WTC11 (cell line): ENCODE results near the gene SRPK3. TPM values are rescaled to one million over a fixed set of nuclear protein-coding genes. Genes with fewer than 3 reads are reported as not detected.

Experiments
- ATAC-seq: fragments of 200-7000 bp; cut with Tn5 transposase; 2 replicates; pipeline ENCODE4 v1.10.0; 2021; ENCODE audit warnings: mild to moderate bottlenecking, moderate library complexity
- CTCF ChIA-PET: fragments of 300-600 bp; sonication (Branson Sonifier 250); formaldehyde crosslinking; loops from one replicate; lab custom pipeline; 2021; ENCODE audit warnings: antibody characterized with exemption; lab: Charles Lee
- POLR2A ChIA-PET: fragments of 350-600 bp; sonication (Branson Sonifier 250); formaldehyde crosslinking; loops from one replicate; lab custom pipeline; 2021; ENCODE audit warnings: antibody characterized with exemption; lab: Charles Lee
- DNase-seq: peaks from one replicate; pipeline ENCODE4 v3.0.0; 2021; ENCODE audit warnings: low spot score
- H3K27ac Mint-ChIP-seq: 2 replicates; pipeline ENCODE4 v1.8.0; 2021; ENCODE audit warnings: mixed read lengths
- H3K27me3 Mint-ChIP-seq: 2 replicates; pipeline ENCODE4 v1.8.0; 2021; ENCODE audit warnings: low read depth, mild to moderate bottlenecking, moderate library complexity, mixed read lengths
- H3K36me3 Mint-ChIP-seq: 2 replicates; pipeline ENCODE4 v1.8.0; 2021; ENCODE audit warnings: mixed read lengths
- H3K4me1 Mint-ChIP-seq: 2 replicates; pipeline ENCODE4 v1.8.0; 2022; ENCODE audit warnings: mixed read lengths
- H3K4me3 Mint-ChIP-seq: 2 replicates; pipeline ENCODE4 v1.8.0; 2021; ENCODE audit warnings: mild to moderate bottlenecking, moderate library complexity, mixed read lengths
- H3K9me3 Mint-ChIP-seq: 2 replicates; pipeline ENCODE4 v1.8.0; 2021; ENCODE audit warnings: mixed read lengths
- ARID4B ChIP-seq: sonication (generic); formaldehyde crosslinking; IDR thresholded peaks from 2 replicates; pipeline ENCODE4 v1.8.0; 2023; ENCODE audit warnings: missing genetic modification reagents, mild to moderate bottlenecking, borderline replicate concordance
- ATF2 ChIP-seq: sonication (generic); formaldehyde crosslinking; IDR thresholded peaks from 2 replicates; pipeline ENCODE4 v1.8.1; 2022; ENCODE audit warnings: low read depth, missing genetic modification reagents, borderline replicate concordance
- ATF3 ChIP-seq: sonication (generic); formaldehyde crosslinking; conservative IDR thresholded peaks from 2 replicates; pipeline ENCODE4 v1.8.1; 2022; ENCODE audit warnings: mild to moderate bottlenecking, missing genetic modification reagents
- FOXP1 ChIP-seq: sonication (generic); formaldehyde crosslinking; IDR thresholded peaks from 2 replicates; pipeline ENCODE4 v1.8.0; 2022; ENCODE audit warnings: missing genetic modification reagents, mild to moderate bottlenecking, moderate library complexity, borderline replicate concordance
- FOXP4 ChIP-seq: sonication (generic); formaldehyde crosslinking; IDR thresholded peaks from 2 replicates; pipeline ENCODE4 v1.8.0; 2022; ENCODE audit warnings: mild to moderate bottlenecking, missing genetic modification reagents
- HMGA2 ChIP-seq: fragments of 250-450 bp; sonication (Bioruptor Pico); IDR thresholded peaks from 2 replicates; pipeline ENCODE4 v1.4.0; 2021; ENCODE audit warnings: mild to moderate bottlenecking, moderate library complexity
- HMGXB4 ChIP-seq: sonication (generic); formaldehyde crosslinking; IDR thresholded peaks from 2 replicates; pipeline ENCODE4 v1.8.1; 2023; ENCODE audit warnings: mild to moderate bottlenecking, moderate library complexity, missing genetic modification reagents
- JUN ChIP-seq: sonication (generic); formaldehyde crosslinking; IDR thresholded peaks from 2 replicates; pipeline ENCODE4 v1.8.0; 2023; ENCODE audit warnings: mild to moderate bottlenecking, missing genetic modification reagents
- MXD4 ChIP-seq: fragments of 250-450 bp; sonication (Bioruptor Pico); IDR thresholded peaks from 2 replicates; pipeline ENCODE4 v1.8.0; 2021; ENCODE audit warnings: mild to moderate bottlenecking, moderate library complexity, borderline replicate concordance
- NFYB ChIP-seq: sonication (generic); formaldehyde crosslinking; conservative IDR thresholded peaks from 2 replicates; pipeline ENCODE4 v1.8.0; 2022; ENCODE audit warnings: low read depth, missing genetic modification reagents
- NR1H2 ChIP-seq: sonication (generic); formaldehyde crosslinking; IDR thresholded peaks from 2 replicates; pipeline ENCODE4 v1.9.0; 2021; ENCODE audit warnings: mild to moderate bottlenecking, moderate library complexity, missing genetic modification reagents
- NR2C2 ChIP-seq: sonication (generic); formaldehyde crosslinking; IDR thresholded peaks from 2 replicates; pipeline ENCODE4 v1.8.0; 2022; ENCODE audit warnings: mild to moderate bottlenecking, missing genetic modification reagents
- RELA ChIP-seq: sonication (generic); formaldehyde crosslinking; IDR thresholded peaks from 2 replicates; pipeline ENCODE4 v1.8.1; 2022; ENCODE audit warnings: missing genetic modification reagents, mild to moderate bottlenecking, borderline replicate concordance
- SMAD3 ChIP-seq: sonication (generic); formaldehyde crosslinking; IDR thresholded peaks from 2 replicates; pipeline ENCODE4 v1.8.0; 2022; ENCODE audit warnings: missing genetic modification reagents, mild to moderate bottlenecking, borderline replicate concordance
- TEAD1 ChIP-seq: sonication (generic); formaldehyde crosslinking; IDR thresholded peaks from 2 replicates; pipeline ENCODE4 v1.8.0; 2022; ENCODE audit warnings: mild to moderate bottlenecking, missing genetic modification reagents
- ZNF138 ChIP-seq: sonication (generic); formaldehyde crosslinking; conservative IDR thresholded peaks from 2 replicates; pipeline ENCODE4 v1.8.1; 2022; ENCODE audit warnings: mild to moderate bottlenecking, moderate library complexity, missing genetic modification reagents
- ZNF219 ChIP-seq: sonication (generic); formaldehyde crosslinking; IDR thresholded peaks from 2 replicates; pipeline ENCODE4 v1.8.0; 2023; ENCODE audit warnings: missing genetic modification reagents, mild to moderate bottlenecking, borderline replicate concordance
- ZNF423 ChIP-seq: fragments of 250-450 bp; sonication (Bioruptor Pico); IDR thresholded peaks from 2 replicates; pipeline ENCODE4 v2.1.2; 2022; ENCODE audit warnings: mild to moderate bottlenecking, moderate library complexity
- total RNA-seq: library from RNA; stranded (reverse); gene quantifications from 3 replicates; pipeline ENCODE4 v1.2.3, GENCODE V29; 2021
- TF ChIP-seq, protein P1 (sequence below): sonication (generic); formaldehyde crosslinking; IDR thresholded peaks from 2 replicates; pipeline ENCODE4 v1.8.1; 2023; ENCODE audit warnings: mild to moderate bottlenecking, missing genetic modification reagents, borderline replicate concordance
- TF ChIP-seq, protein P2 (sequence below): sonication (generic); formaldehyde crosslinking; IDR thresholded peaks from 2 replicates; pipeline ENCODE4 v1.8.0; 2023; ENCODE audit warnings: missing genetic modification reagents

SRPK3 gene
- total RNA-seq, 1 experiment from 2014 or later = not detected

GRCh38 chrX:153766098-153766817 lies 14.6 kb upstream of the SRPK3 start (continued):
- TF ChIP-seq ARID4B (CRISPR knock-in tag) = no peak
- no peak for TF ChIP-seq JUN
- no peak for TF ChIP-seq TEAD1 (CRISPR knock-in tag)
- TF ChIP-seq SMAD3 (CRISPR knock-in tag) = no peak
- TF ChIP-seq, protein P1, sequence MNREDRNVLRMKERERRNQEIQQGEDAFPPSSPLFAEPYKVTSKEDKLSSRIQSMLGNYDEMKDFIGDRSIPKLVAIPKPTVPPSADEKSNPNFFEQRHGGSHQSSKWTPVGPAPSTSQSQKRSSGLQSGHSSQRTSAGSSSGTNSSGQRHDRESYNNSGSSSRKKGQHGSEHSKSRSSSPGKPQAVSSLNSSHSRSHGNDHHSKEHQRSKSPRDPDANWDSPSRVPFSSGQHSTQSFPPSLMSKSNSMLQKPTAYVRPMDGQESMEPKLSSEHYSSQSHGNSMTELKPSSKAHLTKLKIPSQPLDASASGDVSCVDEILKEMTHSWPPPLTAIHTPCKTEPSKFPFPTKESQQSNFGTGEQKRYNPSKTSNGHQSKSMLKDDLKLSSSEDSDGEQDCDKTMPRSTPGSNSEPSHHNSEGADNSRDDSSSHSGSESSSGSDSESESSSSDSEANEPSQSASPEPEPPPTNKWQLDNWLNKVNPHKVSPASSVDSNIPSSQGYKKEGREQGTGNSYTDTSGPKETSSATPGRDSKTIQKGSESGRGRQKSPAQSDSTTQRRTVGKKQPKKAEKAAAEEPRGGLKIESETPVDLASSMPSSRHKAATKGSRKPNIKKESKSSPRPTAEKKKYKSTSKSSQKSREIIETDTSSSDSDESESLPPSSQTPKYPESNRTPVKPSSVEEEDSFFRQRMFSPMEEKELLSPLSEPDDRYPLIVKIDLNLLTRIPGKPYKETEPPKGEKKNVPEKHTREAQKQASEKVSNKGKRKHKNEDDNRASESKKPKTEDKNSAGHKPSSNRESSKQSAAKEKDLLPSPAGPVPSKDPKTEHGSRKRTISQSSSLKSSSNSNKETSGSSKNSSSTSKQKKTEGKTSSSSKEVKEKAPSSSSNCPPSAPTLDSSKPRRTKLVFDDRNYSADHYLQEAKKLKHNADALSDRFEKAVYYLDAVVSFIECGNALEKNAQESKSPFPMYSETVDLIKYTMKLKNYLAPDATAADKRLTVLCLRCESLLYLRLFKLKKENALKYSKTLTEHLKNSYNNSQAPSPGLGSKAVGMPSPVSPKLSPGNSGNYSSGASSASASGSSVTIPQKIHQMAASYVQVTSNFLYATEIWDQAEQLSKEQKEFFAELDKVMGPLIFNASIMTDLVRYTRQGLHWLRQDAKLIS = no peak
- TF ChIP-seq ZNF423 (CRISPR knock-in tag) = no peak
- TF ChIP-seq ATF3 = no peak
- no peak for TF ChIP-seq NR1H2 (CRISPR knock-in tag)
- TF ChIP-seq ZNF219 (CRISPR knock-in tag) = no peak
- no peak for TF ChIP-seq MXD4

- ChIA-PET CTCF (interaction anchor here (0.6 to 3.6 kb wide), 12 partner anchors 11 to 180 kb away, joined by 3 to 14 read pairs (median 4); partner anchors contain the start of gene L1CAM), POLR2A (interaction anchor here (1.1 kb wide), 1 partner anchor 112 kb away, joined by 3 read pairs; no protein-coding TSS in a partner anchor)
- Mint-ChIP-seq H3K4me1 (peaks cover 3% of the 10 kb centered on the region; the same call in 1 of the 2 replicates), H3K27me3 (no peaks in the 10 kb centered on the region), H3K4me3 (no peak overlapping the region), H3K36me3 (no peaks in the 10 kb centered on the region), H3K9me3 (no peaks in the 10 kb centered on the region), H3K27ac (no peak overlapping the region)
- ATAC-seq (no peak; the same call in 1 of the 2 replicates), DNase-seq (no peak)
- TF ChIP-seq NR2C2 (CRISPR knock-in tag) (no peak), NFYB (CRISPR knock-in tag) (no peak), FOXP1 (CRISPR knock-in tag) (no peak), RELA (CRISPR knock-in tag) (no peak), HMGXB4 (CRISPR knock-in tag) (no peak), FOXP4 (no peak), ATF2 (CRISPR knock-in tag) (no peak), ZNF138 (CRISPR knock-in tag) (no peak), HMGA2 (CRISPR knock-in tag) (no peak)
- TF ChIP-seq, protein P2, sequence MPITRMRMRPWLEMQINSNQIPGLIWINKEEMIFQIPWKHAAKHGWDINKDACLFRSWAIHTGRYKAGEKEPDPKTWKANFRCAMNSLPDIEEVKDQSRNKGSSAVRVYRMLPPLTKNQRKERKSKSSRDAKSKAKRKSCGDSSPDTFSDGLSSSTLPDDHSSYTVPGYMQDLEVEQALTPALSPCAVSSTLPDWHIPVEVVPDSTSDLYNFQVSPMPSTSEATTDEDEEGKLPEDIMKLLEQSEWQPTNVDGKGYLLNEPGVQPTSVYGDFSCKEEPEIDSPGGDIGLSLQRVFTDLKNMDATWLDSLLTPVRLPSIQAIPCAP = no peak
Measured at GRCh38 chrX:153766871-153767673, 13.8 kb upstream of the SRPK3 start.
